ENCODE measurements around the gene TGFBR2.

TGFBR2 gene

DNA sequence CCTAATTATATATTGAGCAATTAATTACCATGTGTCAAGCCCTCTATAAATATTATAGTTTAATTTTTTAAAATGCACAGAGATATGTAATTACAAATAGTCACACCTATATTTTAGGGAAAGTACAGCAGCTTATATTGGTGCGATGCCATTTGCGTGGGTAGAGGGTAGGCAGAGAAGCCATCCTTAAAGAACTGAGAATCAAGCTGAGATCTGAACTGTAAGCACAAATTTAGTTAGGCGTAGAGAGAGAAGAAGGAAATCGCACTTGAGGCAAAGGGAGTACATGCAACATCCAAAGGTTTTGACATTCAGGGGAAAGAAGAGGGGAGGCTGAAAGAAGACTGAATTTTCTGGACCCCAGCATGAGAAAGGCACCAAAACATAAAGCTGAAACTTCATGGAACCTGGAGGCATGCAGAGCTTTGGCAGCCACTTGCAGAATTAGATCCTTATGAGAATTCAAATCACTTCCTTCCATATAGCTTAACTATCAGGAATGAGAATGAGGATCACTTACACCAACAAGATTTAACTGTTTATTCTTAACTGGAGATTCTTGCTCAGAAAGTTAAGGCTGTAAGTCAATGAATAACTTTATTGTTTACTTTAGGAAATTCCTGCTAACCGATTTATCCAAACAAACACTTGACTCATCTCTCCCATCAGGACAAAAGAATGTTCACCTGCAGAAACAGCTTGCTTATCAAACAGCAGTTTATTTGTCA is 114.3 kb downstream of the TGFBR2 start:
- peak; percentile 81 for DNase-seq (ENCODE audit: low spot score)

DNA sequence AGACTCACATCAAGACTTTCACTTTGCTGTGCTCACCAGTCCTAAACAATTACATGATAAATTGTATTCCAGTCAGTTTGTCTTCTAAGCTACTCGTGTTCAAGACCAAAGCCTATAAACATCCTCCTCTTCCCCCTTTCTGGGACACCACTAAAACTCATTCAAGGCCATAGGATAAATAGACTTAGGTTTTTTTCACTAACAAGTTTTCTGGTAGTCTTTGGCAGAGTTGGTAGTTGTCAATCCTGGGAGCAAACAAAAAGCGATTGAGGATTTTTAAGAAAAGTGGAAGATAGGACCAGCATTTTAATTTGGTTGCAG is 114.9 kb downstream of the TGFBR2 start:
- DNase-seq (ENCODE audit: low spot score): no peak

DNA sequence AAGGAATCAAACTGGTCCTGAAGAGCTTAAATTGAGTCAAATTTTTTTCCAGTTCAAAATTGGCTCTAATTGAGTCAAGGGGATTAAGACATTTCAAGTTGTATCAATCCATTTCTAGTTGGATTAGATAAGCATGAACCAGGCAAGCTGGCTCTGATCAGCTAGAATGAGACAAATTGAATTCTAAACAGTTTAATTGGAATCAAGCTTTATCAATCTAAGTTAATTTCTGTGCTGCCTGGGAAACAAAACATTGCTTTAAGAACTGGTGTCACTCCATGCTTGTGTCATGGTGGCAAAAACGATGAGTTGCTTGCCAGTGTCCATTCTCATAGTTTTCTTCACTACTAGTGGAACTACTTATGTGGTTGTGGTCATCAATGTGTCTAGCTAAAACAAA is 116.8 kb downstream of the TGFBR2 start:
- DNase-seq (ENCODE audit: low spot score): no peak

DNA sequence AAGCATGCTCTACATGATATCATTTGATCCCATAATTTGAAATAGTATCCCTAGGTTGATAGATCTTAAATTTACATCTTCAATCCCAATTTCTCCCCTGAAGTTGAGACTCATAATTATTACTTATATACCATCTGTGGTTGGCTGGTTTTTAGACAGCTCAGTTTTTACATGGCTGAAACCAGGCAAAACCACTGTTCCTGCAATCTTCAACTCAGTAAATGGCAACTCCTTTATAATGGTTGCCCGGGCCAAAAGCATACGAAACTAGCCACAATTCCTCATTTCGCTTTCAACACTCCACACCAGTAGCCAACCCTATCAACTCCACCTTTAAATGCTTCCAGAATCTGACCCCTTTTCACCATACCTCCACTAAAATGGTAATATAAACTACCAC is 118.5 kb downstream of the TGFBR2 start:
- DNase-seq (ENCODE audit: low spot score): no peak

DNA sequence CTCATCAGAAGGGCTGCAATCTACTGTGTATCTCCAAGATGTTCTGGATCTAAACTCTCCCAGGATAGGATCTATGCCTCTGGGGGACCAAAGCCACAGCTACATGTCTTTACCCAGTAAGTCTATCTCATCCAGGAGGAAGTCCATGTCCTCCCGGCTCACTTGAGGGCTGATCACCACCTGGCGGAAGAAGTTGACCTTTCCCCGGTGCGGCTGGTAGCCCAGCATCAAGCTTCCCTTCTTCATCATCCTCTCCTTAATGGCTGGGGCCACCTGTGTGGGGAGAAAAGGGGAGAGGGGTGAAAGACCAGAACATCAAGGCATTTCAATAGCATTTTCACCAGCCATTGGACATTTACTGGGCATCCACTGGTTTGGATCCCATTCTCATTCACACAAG is 121.7 kb downstream of the TGFBR2 start:
- DNase-seq (ENCODE audit: low spot score): no peak

DNA sequence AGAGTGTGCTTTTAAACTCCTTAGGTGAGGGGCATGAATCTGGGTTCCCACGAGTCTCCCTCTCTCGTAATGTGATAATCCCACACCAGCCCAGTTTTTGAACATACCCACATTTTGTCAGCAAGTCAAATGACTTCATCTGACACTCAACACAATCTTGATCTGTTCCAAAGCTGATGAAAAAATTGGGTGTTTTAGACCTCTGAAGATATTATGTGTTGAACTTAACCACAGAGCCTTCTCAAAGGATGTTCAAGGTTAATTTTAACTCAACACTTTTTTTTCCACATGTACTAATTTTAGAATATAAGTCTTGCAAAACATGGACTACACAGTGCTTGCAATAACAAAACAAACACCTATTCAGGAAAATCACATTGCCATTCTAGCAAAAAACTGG is 123.1 kb downstream of the TGFBR2 start:
- no peak for DNase-seq (ENCODE audit: low spot score)

DNA sequence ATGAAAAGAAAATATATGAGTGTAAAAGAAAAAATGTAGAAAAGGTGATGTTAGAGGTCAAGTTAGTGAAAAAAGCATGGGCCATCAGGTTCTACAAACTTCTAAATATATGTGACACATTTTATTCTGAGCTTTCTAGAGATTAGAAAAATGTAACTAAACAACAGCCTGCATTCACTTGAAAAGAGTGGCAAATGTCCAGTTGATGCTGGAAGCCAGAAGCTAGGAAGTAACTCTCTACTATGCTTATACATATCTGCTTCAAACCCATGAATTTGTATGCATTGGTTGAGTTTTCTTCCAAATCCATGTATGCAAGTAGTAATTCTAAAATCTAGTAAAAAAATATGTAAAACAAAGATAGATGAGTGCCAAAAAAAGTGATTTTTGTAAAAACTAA is 123.5 kb downstream of the TGFBR2 start:
- DNase-seq (ENCODE audit: low spot score): no peak

DNA sequence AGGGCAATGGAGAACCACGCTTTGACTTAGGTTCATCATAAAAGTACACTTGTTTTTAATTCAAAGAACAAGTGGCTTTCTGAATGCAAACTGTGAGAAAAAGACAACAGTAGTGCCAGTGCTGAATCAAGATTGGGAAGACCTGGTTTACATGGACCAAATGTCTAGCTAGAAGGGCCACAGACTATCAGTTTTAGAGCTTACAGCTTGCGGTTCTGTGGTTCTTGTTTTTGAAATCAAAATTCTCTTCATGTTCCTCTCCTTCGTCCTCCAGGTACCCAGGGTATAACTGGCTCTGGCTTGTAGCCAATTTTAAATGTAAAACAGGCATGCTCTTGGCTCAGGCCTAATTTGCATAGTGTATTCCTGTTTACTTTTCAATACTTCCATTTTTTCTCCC is 124.6 kb downstream of the TGFBR2 start:
- DNase-seq (ENCODE audit: low spot score): no peak

DNA sequence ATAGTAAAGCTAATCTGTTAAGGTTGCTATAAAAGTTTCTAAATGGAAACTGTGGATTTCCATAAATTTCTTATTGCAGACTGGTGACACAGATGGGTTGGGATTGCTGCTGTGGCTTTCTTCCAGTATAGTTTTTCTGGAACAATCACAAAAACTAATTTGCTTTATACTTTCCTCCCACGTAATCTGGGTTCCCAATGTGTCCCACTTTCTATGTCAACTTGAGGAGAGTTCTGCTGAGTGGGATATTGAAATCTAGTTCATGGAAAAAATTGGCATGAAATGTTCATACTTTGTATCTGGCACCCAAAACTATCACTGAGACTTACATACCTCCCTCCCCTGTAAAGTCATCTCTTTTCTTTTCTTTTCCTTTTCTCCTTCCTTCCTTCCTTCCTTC is 126.8 kb downstream of the TGFBR2 start:
- no peak for DNase-seq (ENCODE audit: low spot score)

DNA sequence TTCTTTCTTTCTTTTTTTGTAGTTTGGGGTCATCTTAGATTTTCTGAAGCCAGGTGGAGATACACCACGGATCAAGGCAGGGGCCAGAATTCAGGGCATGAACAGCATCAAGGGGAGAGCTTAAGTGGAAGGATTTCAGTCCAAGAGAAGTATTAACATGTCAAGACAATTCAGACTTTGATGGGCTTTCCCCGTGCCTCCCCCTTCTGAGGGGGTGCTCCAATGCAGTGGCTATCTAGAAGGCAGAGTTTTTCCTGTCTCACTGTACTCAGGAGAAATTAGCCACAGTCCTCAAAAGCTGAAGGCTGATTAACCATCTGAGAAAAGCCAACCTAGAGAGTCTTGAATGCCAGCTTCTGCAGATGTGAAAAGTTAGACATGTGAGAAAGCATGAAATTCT is 127.3 kb downstream of the TGFBR2 start:
- DNase-seq (ENCODE audit: low spot score): no peak

DNA sequence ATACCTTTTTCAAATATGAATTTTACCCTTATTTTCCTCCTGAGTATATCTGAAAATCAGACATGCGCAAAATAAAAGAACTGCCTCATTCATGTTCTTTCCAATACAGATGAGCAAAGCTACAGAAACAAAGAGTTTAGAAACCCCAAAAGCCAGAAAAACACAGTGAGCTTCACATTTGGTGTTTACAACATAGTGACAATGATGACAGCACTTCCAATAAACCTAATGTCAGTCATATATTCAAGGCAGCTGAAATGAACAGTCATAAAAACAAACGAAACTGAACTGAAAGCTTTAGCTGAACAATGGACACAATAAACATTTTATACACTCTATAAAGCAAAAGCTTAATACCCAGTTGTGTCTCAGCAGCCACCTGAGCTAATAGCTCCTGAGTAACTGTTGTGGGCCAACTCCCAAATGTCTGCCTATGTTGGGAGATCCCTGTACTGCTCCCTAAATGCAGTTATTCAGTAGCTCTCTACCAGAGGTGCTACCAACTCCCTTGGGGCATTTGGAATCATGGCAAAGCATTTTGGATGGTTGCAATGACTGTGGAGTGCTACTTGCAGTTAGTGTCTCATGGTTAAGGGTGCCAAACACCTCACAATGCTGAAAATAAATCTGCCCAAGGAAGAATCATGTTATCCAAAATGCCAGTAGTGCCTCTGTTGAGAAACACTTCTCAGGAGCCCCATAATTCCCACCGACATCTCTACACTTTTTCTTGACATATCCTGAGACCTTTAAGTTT is 131.5 kb downstream of the TGFBR2 start:
- no peak for DNase-seq (ENCODE audit: low spot score)

DNA sequence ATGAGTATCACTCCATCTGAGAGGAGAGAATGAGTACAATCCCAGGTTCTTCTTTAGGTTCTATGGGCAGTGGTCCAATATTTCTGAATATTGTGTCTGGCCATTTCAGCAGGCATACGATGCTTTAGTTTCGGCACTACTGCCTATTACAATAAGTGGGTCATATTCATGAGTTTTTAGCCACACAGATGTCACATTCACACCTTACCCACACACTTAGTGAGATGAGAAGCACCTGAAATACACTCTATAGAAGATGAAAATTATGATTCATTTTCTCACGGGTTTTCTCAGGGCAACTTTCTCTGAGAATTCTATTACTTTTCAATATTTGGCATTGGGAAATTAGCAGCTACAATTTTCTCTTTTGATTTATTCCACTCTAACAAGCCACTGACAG is 132.2 kb downstream of the TGFBR2 start:
- no peak for DNase-seq (ENCODE audit: low spot score)

DNA sequence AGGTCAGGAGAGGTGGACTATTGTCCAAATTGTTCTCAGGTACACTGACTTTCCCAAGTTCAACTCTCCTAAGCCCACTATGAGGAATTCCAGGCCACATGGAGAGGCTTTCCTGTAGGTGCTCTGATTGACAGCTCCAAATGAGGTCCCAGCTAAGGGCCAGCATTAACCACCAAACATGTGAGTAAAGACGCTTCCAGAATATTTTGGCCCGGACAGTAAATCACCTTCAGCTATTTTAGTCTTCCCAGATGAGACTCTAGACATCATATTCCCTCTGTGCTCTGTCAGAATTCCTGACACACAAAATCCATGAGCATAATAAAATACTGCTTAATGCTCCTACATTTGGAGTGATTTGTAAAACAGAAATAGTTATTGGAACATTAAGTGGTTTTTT is 135.5 kb downstream of the TGFBR2 start:
- no peak for DNase-seq (ENCODE audit: low spot score)

DNA sequence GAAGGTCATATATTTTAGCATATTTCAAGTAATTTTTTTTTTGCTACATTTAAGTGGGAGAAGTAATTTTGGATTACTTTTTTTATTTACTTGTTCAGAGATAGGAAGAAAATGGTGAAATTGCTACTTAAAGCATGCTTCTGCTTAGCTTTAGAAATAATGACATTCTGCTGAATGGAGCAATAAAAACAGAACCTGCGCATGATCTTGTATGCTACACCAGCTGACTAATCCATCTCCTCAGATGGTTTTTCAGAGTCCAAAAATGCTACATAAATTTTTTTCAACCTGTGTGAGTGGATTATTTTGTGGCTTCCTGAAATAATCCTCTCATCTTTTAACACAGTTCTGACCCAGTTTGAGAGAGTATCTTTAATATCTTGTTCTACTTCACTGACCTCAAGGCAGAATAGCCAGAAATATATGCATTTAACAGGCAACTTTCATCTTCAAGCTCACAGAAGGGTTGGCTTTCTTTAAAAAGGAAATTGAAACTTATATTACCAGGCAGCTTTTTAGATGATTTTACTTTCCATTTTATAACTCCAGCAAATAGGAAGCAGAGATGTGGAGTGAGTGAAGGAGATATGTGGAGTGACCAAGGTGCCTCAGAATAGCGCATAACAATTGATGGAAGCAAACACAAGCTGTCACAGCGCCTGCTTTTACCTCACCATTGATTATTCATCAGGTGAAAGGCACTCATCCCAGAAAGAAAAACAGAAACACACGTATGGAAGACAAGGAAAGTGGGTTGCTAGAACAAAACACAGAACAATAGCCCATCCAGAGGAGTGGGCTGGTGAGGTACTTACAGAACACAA is 136.6 kb downstream of the TGFBR2 start:
- no peak for DNase-seq (ENCODE audit: low spot score)

Data from SW480 (cell line).